AG04449 (cell line): ENCODE results near the gene GNG5.
A peak's percentile ranks its signal among the peaks of the same experiment; 100 is the strongest.

Experiments
- CTCF ChIA-PET: fragments of 350-600 bp; formaldehyde crosslinking; extraction: SDS; loops from one replicate; lab custom pipeline; 2021; ENCODE audit warnings: antibody characterized with exemption; lab: Yijun Ruan, JAX
- POLR2A ChIA-PET: fragments of 400-600, 350-600 bp; formaldehyde crosslinking; extraction: SDS; loops from one replicate; lab custom pipeline; 2020; ENCODE audit warnings: antibody characterized with exemption, inconsistent platforms; lab: Yijun Ruan, JAX
- DNase-seq: peaks from one replicate; pipeline ENCODE4 v3.0.0-alpha.2; 2010; ENCODE audit warnings: low read depth, low spot score
- H3K4me3 ChIP-seq: 2 replicates; pipeline ENCODE4 v1.5.1; 2011; ENCODE audit warnings: low read depth, mild to moderate bottlenecking, control low read depth, low read length
- TF ChIP-seq, protein P1 (sequence below): IDR thresholded peaks from one replicate; pipeline ENCODE4 v1.5.1; 2011; ENCODE audit warnings: mild to moderate bottlenecking, moderate library complexity, low read length, control low read depth, inconsistent platforms; ENCODE audit not compliant: insufficient read depth; ENCODE audit errors: missing control alignments

The GNG5 gene

GRCh38 chr1:84481317-84481716 is 25.1 kb downstream of the GNG5 start:
- CTCF ChIA-PET, result interaction anchor here (1.0 to 3.1 kb wide), 8 partner anchors 8 to 295 kb away, joined by 3 to 17 read pairs (median 4); no protein-coding TSS in a partner anchor
- TF ChIP-seq, protein P1, sequence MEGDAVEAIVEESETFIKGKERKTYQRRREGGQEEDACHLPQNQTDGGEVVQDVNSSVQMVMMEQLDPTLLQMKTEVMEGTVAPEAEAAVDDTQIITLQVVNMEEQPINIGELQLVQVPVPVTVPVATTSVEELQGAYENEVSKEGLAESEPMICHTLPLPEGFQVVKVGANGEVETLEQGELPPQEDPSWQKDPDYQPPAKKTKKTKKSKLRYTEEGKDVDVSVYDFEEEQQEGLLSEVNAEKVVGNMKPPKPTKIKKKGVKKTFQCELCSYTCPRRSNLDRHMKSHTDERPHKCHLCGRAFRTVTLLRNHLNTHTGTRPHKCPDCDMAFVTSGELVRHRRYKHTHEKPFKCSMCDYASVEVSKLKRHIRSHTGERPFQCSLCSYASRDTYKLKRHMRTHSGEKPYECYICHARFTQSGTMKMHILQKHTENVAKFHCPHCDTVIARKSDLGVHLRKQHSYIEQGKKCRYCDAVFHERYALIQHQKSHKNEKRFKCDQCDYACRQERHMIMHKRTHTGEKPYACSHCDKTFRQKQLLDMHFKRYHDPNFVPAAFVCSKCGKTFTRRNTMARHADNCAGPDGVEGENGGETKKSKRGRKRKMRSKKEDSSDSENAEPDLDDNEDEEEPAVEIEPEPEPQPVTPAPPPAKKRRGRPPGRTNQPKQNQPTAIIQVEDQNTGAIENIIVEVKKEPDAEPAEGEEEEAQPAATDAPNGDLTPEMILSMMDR, result no peak
- DNase-seq, result no peak
- POLR2A ChIA-PET, result interaction anchor here (0.5 to 1.8 kb wide), 2 partner anchors 25 to 1090 kb away, joined by 4 to 5 read pairs; partner anchors contain the start of genes GNG5 and SPATA1
- no peak overlapping the region for H3K4me3 ChIP-seq

DNA sequence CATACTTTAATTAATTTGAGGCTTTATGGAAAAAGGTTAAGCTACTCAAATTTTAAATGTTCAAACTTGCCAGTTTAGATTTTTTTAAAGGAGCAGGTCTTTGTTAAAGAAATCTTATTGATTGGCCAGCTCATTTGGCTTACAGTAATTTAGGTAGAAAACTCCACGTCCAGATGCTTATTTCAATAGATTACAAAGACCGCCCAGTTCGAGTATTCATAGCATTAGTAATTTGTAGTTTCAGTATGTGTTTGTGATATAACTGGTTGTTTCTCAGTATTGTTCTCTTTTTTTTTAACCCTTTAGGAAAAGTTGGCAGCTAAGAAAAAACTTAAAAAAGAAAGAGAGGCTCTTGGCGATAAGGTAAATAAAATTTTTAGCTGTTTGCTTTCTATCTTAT is 25.7 kb downstream of the GNG5 start:
- TF ChIP-seq, protein P1, result no peak
- DNase-seq, result no peak
- H3K4me3 ChIP-seq, result peak overlapping the region; percentile 3; the same call in 1 of the 2 replicates
- ChIA-PET POLR2A (interaction anchor here (1.6 to 1.8 kb wide), 2 partner anchors 24 to 25 kb away, joined by 4 to 6 read pairs; partner anchors contain the start of genes GNG5 and SPATA1), CTCF (interaction anchor here (0.8 to 3.1 kb wide), 12 partner anchors 9 to 340 kb away, joined by 3 to 17 read pairs (median 4); partner anchors contain the start of gene CTBS)

DNA sequence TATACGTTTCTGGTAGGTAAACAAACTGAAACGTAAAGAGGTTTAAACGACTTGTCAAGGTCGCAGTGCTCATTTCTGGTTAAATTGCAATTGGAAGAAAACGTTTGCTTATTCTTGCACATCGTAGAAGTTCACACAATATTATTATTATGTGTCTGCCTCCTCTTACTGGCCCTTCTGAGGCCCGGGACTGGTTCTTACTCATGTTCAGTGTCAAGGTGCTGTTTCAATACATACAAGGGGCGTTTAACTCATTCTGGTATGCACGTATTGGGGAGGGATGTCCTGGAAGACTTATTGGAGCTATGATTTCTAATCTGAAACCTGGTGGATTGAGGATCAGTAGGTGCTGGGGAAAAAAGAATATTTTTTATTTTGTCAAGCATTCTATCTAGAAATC is 26.4 kb downstream of the GNG5 start:
- TF ChIP-seq, protein P1, result no peak
- no peak for DNase-seq
- CTCF ChIA-PET, result interaction anchor here (0.8 to 3.1 kb wide), 13 partner anchors 8 to 339 kb away, joined by 3 to 17 read pairs (median 4); partner anchors contain the start of gene CTBS
- H3K4me3 ChIP-seq, result peak overlapping the region; percentile 81
- POLR2A ChIA-PET, result interaction anchor here (1.6 to 1.8 kb wide), 3 partner anchors 23 to 119 kb away, joined by 4 to 9 read pairs (median 6); partner anchors contain the start of genes GNG5 and SPATA1

DNA sequence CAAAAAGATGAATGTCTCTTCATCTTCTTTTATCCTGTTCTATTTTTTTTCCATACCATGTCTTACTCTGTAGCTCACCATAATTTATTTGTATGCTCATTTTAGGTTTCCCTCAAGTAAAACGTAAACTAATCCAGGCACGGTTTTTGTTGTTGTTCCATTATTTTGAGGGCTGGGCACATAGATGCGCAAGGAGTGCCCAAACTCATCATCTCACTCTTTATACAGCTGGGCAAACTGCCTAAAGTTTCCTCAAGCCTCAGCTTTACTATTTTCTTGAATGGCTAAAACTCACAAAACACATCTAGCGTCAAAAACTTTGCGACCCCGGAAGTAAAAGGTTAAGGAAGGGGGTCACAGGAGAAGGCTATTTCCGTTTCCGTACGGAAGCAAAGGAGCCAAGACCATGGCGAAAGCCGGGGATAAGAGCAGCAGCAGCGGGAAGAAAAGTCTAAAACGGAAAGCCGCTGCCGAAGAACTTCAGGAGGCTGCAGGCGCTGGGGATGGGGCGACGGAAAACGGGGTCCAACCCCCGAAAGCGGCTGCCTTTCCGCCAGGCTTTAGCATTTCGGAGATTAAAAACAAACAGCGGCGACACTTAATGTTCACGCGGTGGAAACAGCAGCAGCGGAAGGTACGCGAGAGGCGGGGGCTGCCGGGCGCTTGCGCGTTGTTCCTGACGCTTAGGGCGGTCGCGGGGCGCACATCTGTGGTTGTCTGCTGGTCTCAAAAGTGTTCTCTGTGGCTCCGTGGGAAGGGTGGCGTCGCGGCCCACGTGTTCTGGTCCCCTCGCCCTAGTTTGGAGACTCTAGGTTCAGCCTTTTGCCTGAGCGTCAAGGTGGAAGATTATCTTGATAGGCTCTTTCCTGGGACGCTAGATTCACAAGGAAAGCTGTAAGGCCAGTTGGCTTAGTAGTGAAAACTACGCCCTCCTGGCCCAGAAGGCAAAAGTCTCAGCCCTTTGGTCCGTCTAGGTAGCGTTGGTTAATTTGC is 27.2 kb downstream of the GNG5 start, which contains the start of gene RPF1:
Gene RPF1, plus strand, starts transcription at position 391 of the 993 bp plus-strand sequence. Its CDS starts 16 bp downstream, at position 407.
- ChIA-PET CTCF (interaction anchor here (0.8 to 3.1 kb wide), 9 partner anchors 8 to 338 kb away, joined by 3 to 17 read pairs (median 3); partner anchors contain the start of gene CTBS), POLR2A (interaction anchor here (1.6 to 1.8 kb wide), 3 partner anchors 23 to 120 kb away, joined by 4 to 9 read pairs (median 6); partner anchors contain the start of genes GNG5 and SPATA1)
- TF ChIP-seq, protein P1, result no peak
- H3K4me3 ChIP-seq, result peak within 1 kb of the TSS; percentile 81
- DNase-seq, result peak; percentile 17

DNA sequence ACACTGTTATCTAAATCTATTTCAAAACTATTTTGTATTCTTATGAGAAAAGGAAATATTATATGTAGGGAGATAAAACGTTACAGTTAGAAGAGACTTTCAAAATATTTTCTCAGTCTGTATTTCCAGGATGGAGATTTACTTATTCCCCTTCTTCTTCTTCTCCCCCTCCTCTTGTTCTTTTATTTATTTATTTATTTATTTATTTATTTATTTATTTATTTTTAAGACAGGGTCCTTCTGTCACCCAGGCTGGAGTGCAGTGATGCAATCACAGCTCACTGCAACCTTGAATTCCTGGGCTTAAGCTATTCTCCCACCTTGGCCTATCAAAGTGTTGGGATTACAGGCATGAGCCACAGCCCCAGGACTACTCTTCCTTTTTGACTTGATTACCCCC is 30.2 kb downstream of the GNG5 start:
- no peak overlapping the region for H3K4me3 ChIP-seq
- ChIA-PET POLR2A (no interaction called here), CTCF (no interaction called here)
- TF ChIP-seq, protein P1, result no peak
- DNase-seq, result no peak
